Measurements from ENCODE around the gene ZNF597. TPM values are rescaled to one million over a fixed set of nuclear protein-coding genes. Genes with fewer than 3 reads are reported as not detected.

The ZNF597 gene
- total RNA-seq, 1 experiment from 2014 or later, result 3.2 TPM

GRCh38 chr16:3472878-3473595, 29.7 kb upstream of the ZNF597 start:
- RAD21 ChIA-PET (ENCODE audit: low non-redundant PET in 1 of 2, low total read pairs in 2 of 2, uncharacterized antibody in 2 of 2, unreplicated experiment in 2 of 2), result no interaction called here
- H3K4me3 ChIP-seq (replicated peaks in 1 of 2; ENCODE audit: low read depth in 1 of 2, low read length in 2 of 2), result no peak overlapping the region
- POLR2A ChIA-PET, result no interaction called here
- no peaks in the 10 kb centered on the region for H4K20me1 ChIP-seq (ENCODE audit: insufficient read depth)
- no peak overlapping the region for H3K4me2 ChIP-seq (ENCODE audit: low read length)
- intact Hi-C loops (cut with micrococcal nuclease), result no loop called here
- peaks cover 0 to 4% of the 10 kb centered on the region in 2 experiments; a peak in 1 of 4 replicates for H3K36me3 ChIP-seq (ENCODE audit: control insufficient read depth in 1 of 2, insufficient read depth in 2 of 2, low read length in 2 of 2)
- H3K79me2 ChIP-seq (ENCODE audit: insufficient read depth, low read length), result peaks cover 91% of the 10 kb centered on the region
- DNase-seq (ENCODE audit: low read depth, low spot score) (no peak), ATAC-seq (no peak)
- H3K27ac ChIP-seq (ENCODE audit: low read depth, low read length), result no peak overlapping the region
- no peaks in the 10 kb centered on the region for H3K27me3 ChIP-seq (ENCODE audit: insufficient read depth, low read length)
- no peak for TF ChIP-seq EGR1 (IDR thresholded peaks at IDR 0.05; ENCODE audit: low read depth)
- TF ChIP-seq POLR2AphosphoS5 (IDR thresholded peaks at IDR 0.05; ENCODE audit: low read depth, low read length), result no peak
- TF ChIP-seq, protein P1, sequence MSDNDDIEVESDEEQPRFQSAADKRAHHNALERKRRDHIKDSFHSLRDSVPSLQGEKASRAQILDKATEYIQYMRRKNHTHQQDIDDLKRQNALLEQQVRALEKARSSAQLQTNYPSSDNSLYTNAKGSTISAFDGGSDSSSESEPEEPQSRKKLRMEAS (IDR thresholded peaks at IDR 0.05), result no peak
- TF ChIP-seq FOSL1 (IDR thresholded peaks at IDR 0.05; ENCODE audit: low read depth), result no peak
- no peak for TF ChIP-seq ZFX (IDR thresholded peaks at IDR 0.05)
- no peak for TF ChIP-seq SP1 (IDR thresholded peaks at IDR 0.05; ENCODE audit: low read depth)
- no peak for TF ChIP-seq EZH2phosphoT487 (IDR thresholded peaks at IDR 0.05; ENCODE audit: borderline replicate concordance)
- TF ChIP-seq CEBPB (IDR thresholded peaks at IDR 0.05; ENCODE audit: low read depth), result no peak
- no peaks in the 10 kb centered on the region for H3K4me1 ChIP-seq (ENCODE audit: control insufficient read depth in 1 of 2, insufficient read depth in 2 of 2, low read length in 2 of 2)
- H3K9ac ChIP-seq (ENCODE audit: low read length), result no peak overlapping the region
- no peak overlapping the region for H2AFZ ChIP-seq (ENCODE audit: low read depth, low read length, poor library complexity, severe bottlenecking)
- CTCF ChIA-PET, result no interaction called here
- no peaks in the 10 kb centered on the region for H3K9me3 ChIP-seq (ENCODE audit: control insufficient read depth in 1 of 2, insufficient read depth in 1 of 2, low read depth in 1 of 2, low read length in 2 of 2)
- no peaks in the 10 kb centered on the region for H3K9me2 ChIP-seq (ENCODE audit: insufficient read depth)
- BruUV-seq (replicated peaks), result no TSS peak

DNA sequence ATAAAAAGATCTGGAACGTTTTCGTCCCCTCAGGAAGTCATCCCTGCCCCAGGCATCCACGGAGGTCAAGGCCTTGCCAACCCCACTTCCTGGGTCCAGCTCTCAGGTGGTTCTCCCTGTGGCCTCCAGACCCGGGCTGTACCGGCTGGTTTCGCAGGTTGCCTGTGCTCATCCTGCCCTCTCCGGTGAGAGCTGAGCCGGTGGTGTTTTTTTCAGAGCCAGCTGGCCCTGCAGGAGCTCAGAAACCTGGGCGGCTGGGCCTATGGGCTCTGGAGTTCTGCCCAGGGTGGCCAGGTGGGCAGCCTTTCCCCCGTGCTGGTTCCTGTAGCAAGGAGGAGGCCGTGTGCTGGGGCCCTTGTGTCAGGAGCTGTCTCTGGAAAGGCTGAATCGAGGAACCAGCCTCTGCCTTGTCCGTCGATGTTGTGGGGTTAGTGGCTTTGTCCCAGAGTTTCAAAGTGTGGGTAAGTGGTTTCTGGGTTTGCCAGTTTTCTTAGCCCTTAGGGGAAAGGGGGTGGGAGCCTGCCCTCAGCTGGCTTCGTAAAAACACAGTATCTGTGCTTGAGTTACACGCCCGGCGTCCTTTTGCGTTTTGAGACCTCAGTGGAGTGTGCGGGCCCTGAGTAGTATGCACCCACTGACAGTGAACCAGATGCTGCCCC, 28.3 kb upstream of the ZNF597 start:
- ATAC-seq, result no peak
- no TSS peak for BruUV-seq (replicated peaks)
- peaks cover 0 to 8% of the 10 kb centered on the region in 2 experiments; a peak in 2 of 4 replicates for H3K36me3 ChIP-seq (ENCODE audit: control insufficient read depth in 1 of 2, insufficient read depth in 2 of 2, low read length in 2 of 2)
- TF ChIP-seq FOSL1 (IDR thresholded peaks at IDR 0.05; ENCODE audit: low read depth) (no peak), CTCF (IDR thresholded peaks at IDR 0.05 in 2 of 3, conservative IDR thresholded peaks at IDR 0.05 in 1 of 3; ENCODE audit: borderline replicate concordance in 1 of 3, insufficient read depth in 1 of 3, low read depth in 2 of 3, low read length in 2 of 3) (no peak), SRF (IDR thresholded peaks at IDR 0.05; ENCODE audit: low read depth) (no peak), EGR1 (IDR thresholded peaks at IDR 0.05; ENCODE audit: low read depth) (no peak), TCF7L2 (IDR thresholded peaks at IDR 0.05; ENCODE audit: borderline replicate concordance, extremely low read depth, insufficient read depth, insufficient read length) (no peak), POLR2AphosphoS5 (IDR thresholded peaks at IDR 0.05; ENCODE audit: low read depth, low read length) (no peak), POLR2A (IDR thresholded peaks at IDR 0.05; ENCODE audit: borderline replicate concordance, extremely low read depth, insufficient read depth, insufficient read length) (no peak), EZH2 (IDR thresholded peaks at IDR 0.05) (no peak), ZNF274 (IDR thresholded peaks at IDR 0.05; ENCODE audit: low read depth, low read length) (no peak)
- TF ChIP-seq, protein P2, sequence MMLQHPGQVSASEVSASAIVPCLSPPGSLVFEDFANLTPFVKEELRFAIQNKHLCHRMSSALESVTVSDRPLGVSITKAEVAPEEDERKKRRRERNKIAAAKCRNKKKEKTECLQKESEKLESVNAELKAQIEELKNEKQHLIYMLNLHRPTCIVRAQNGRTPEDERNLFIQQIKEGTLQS (IDR thresholded peaks at IDR 0.05), result no peak

More for the DNA sequence above, 28.3 kb upstream of the ZNF597 start:
- Histone ChIP-seq H3K9me2 (ENCODE audit: insufficient read depth) (no peaks in the 10 kb centered on the region), H3K4me2 (ENCODE audit: low read length) (no peak overlapping the region), H3K9ac (ENCODE audit: low read length) (no peak overlapping the region), H2AFZ (ENCODE audit: low read depth, low read length, poor library complexity, severe bottlenecking) (no peak overlapping the region), H3K79me2 (ENCODE audit: insufficient read depth, low read length) (peaks cover 98% of the 10 kb centered on the region), H3K27ac (ENCODE audit: low read depth, low read length) (no peak overlapping the region), H4K20me1 (ENCODE audit: insufficient read depth) (no peaks in the 10 kb centered on the region), H3K9me3 (ENCODE audit: control insufficient read depth in 1 of 2, insufficient read depth in 1 of 2, low read depth in 1 of 2, low read length in 2 of 2) (no peaks in the 10 kb centered on the region), H3K27me3 (ENCODE audit: insufficient read depth, low read length) (no peaks in the 10 kb centered on the region), H3K4me1 (ENCODE audit: control insufficient read depth in 1 of 2, insufficient read depth in 2 of 2, low read length in 2 of 2) (no peaks in the 10 kb centered on the region), H3K4me3 (replicated peaks in 1 of 2; ENCODE audit: low read depth in 1 of 2, low read length in 2 of 2) (no peak overlapping the region)
- ChIA-PET CTCF (no interaction called here), POLR2A (no interaction called here), RAD21 (ENCODE audit: low non-redundant PET in 1 of 2, low total read pairs in 2 of 2, uncharacterized antibody in 2 of 2, unreplicated experiment in 2 of 2) (no interaction called here)
- intact Hi-C loops (cut with micrococcal nuclease), result no loop called here
- DNase-seq (ENCODE audit: low read depth, low spot score), result no peak
